Fibroblast of lung (primary cell): ENCODE data around the gene CARMIL1. TPM values are rescaled to one million over a fixed set of nuclear protein-coding genes. Genes with fewer than 3 reads are reported as not detected.

Source experiments
- DNase-seq, 2 donors: peaks; one replicate each; pipeline versions ENCODE4 v3.0.0 to v3.0.0-alpha.2; 2010; ENCODE audit warnings: low read depth in 2 of 2
- H2AFZ ChIP-seq: 2 replicates; pipeline ENCODE4 v1.5.1; 2012; ENCODE audit warnings: low read length, control low read depth, inconsistent platforms
- H3K27ac ChIP-seq: 2 replicates; pipeline ENCODE4 v1.5.1; 2011; ENCODE audit warnings: low read length, control low read depth; ENCODE audit not compliant: insufficient read depth
- H3K27me3 ChIP-seq: 2 replicates; pipeline ENCODE4 v1.5.1; 2011; ENCODE audit warnings: mild to moderate bottlenecking, low read length; ENCODE audit not compliant: control insufficient read depth, insufficient read depth
- H3K36me3 ChIP-seq: 2 replicates; pipeline ENCODE4 v1.5.1; 2011; ENCODE audit warnings: low read length; ENCODE audit not compliant: control insufficient read depth, insufficient read depth
- H3K4me1 ChIP-seq: 2 replicates; pipeline ENCODE4 v1.5.1; 2011; ENCODE audit warnings: low read length; ENCODE audit not compliant: control insufficient read depth, insufficient read depth; ENCODE audit errors: extremely low read depth
- H3K4me2 ChIP-seq: 2 replicates; pipeline ENCODE4 v1.5.1; 2011; ENCODE audit warnings: low read length, control low read depth; ENCODE audit not compliant: insufficient read depth; ENCODE audit errors: extremely low read depth
- H3K4me3 ChIP-seq, 4 experiments: fragments of 200-600 bp in 1 of 4; sonication (generic) in 1 of 4; replicated peaks in 1 of 4; 2 replicates each; pipeline ENCODE4 v1.5.1; 2011 to 2016; ENCODE audit warnings: low read length in 4 of 4, low read depth in 3 of 4, mild to moderate bottlenecking in 3 of 4, control low read depth in 2 of 4, inconsistent platforms in 1 of 4, mixed read lengths in 1 of 4; ENCODE audit not compliant: insufficient read depth in 1 of 4; ENCODE audit errors: control extremely low read depth in 1 of 4
- H3K79me2 ChIP-seq: 2 replicates; pipeline ENCODE4 v1.5.1; 2012; ENCODE audit warnings: mild to moderate bottlenecking, low read length, inconsistent platforms; ENCODE audit not compliant: control insufficient read depth, insufficient read depth
- H3K9ac ChIP-seq: 2 replicates; pipeline ENCODE4 v1.5.1; 2011; ENCODE audit warnings: mild to moderate bottlenecking, low read length, control low read depth; ENCODE audit not compliant: insufficient read depth
- H3K9me3 ChIP-seq: 2 replicates; pipeline ENCODE4 v1.5.1; 2012; ENCODE audit warnings: low read depth, low read length; ENCODE audit not compliant: control insufficient read depth, insufficient read depth
- H4K20me1 ChIP-seq: 2 replicates; pipeline ENCODE4 v1.5.1; 2011; ENCODE audit warnings: low read length; ENCODE audit not compliant: control insufficient read depth, insufficient read depth; ENCODE audit errors: extremely low read depth
- CTCF ChIP-seq, 2 donors: IDR thresholded peaks in 1 of 2; conservative IDR thresholded peaks in 1 of 2; 1 replicate in 1 of 2; 2 replicates in 1 of 2; pipeline ENCODE4 v1.5.1; 2011 to 2012; ENCODE audit warnings: low read length in 2 of 2, control low read depth in 1 of 2, inconsistent platforms in 1 of 2, low read depth in 1 of 2, mild to moderate bottlenecking in 1 of 2
- EZH2 ChIP-seq: IDR thresholded peaks from 2 replicates; pipeline ENCODE4 v1.5.1; 2012; ENCODE audit warnings: low read length, control low read depth, mild to moderate bottlenecking; ENCODE audit errors: missing control alignments
- polyA plus RNA-seq, 2 donors: library from polyadenylated mRNA; depleted of rRNA in 1 of 2; stranded (reverse) in 1 of 2; unstranded in 1 of 2; fragments of >200 nt; gene quantifications; 2 replicates each; pipeline ENCODE4 v1.2.1, GENCODE V29; 2011 to 2012; ENCODE audit warnings: missing spikeins in 1 of 2
- total RNA-seq: library from RNA; depleted of rRNA; stranded (reverse); fragments of >200 nt; gene quantifications from 2 replicates; pipeline ENCODE4 v1.2.1, GENCODE V29; 2014

CARMIL1 gene
- total and polyA plus RNA-seq, 2 donors (not counting 1 experiment from before 2014, with no cell fraction given) = 10.2 to 12.5 TPM

DNA sequence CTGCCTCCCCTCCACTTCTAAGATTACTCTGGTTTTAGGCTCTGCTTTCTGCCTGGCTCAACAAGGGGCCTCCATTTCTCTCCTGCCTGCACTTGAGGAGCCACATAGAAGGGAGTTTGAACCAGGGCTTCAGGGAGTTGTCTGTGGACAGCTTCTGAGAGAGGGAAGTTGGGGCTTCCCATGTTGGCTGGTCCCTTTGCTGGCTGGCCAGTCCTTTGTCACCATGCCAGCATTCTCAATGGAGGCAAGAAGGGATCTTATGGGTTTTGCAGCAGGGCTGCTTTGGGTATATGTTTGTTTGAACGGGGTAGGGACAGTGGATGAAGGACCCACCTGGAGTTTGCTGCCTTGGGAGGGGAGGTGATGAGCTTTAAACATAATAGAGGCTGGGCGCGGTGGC lies 124.9 kb downstream of the CARMIL1 start:
- no peak overlapping the region for H2AFZ ChIP-seq
- DNase-seq = no peak
- no peaks in the 10 kb centered on the region for H3K79me2 ChIP-seq
- no peaks in the 10 kb centered on the region for H3K36me3 ChIP-seq
- no peak overlapping the region for H3K4me3 ChIP-seq
- no peak overlapping the region for H3K27ac ChIP-seq
- no peaks in the 10 kb centered on the region for H3K4me1 ChIP-seq
- H3K4me2 ChIP-seq = no peak overlapping the region
- H3K27me3 ChIP-seq = no peaks in the 10 kb centered on the region
- H4K20me1 ChIP-seq = no peaks in the 10 kb centered on the region
- TF ChIP-seq CTCF (conservative IDR thresholded peaks at IDR 0.05 in 1 of 2, IDR thresholded peaks at IDR 0.05 in 1 of 2; ENCODE audit: low read depth in 1 of 2, low read length in 2 of 2) (no peak), EZH2 (no peak)
- no peak overlapping the region for H3K9ac ChIP-seq
- H3K9me3 ChIP-seq = no peaks in the 10 kb centered on the region

DNA sequence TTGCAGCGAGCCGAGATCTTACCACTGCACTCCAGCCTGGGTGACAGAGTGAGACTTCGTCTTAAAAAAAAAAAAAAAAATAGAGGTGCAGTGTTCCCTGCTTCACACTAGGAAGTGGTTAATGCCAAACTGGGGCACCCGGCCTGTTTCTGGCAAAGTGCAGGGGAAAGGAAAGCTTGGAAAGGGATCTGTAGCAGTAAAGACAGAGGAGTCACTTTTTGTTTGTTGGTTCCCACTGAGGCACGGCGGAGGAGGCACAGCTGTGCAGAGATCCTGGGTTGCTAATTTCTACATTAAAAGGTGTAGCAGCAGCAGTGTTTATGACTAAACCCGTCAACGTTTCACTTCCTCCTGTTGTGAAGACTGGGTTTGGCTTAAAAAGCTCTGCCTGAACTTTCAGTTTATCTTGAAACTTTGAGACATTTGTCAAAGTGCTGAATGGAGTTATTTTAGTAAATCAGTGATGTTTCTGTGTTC lies 125.6 kb downstream of the CARMIL1 start:
- Histone ChIP-seq H3K4me3 (no peak overlapping the region), H3K4me1 (no peaks in the 10 kb centered on the region), H3K27ac (no peak overlapping the region), H2AFZ (no peak overlapping the region), H4K20me1 (no peaks in the 10 kb centered on the region), H3K9ac (no peak overlapping the region), H3K9me3 (no peaks in the 10 kb centered on the region), H3K4me2 (no peak overlapping the region), H3K79me2 (no peaks in the 10 kb centered on the region), H3K36me3 (no peaks in the 10 kb centered on the region), H3K27me3 (no peaks in the 10 kb centered on the region)
- TF ChIP-seq EZH2 = no peak
- no peak for TF ChIP-seq CTCF (conservative IDR thresholded peaks at IDR 0.05 in 1 of 2, IDR thresholded peaks at IDR 0.05 in 1 of 2; ENCODE audit: low read depth in 1 of 2, low read length in 2 of 2)
- no peak for DNase-seq

DNA sequence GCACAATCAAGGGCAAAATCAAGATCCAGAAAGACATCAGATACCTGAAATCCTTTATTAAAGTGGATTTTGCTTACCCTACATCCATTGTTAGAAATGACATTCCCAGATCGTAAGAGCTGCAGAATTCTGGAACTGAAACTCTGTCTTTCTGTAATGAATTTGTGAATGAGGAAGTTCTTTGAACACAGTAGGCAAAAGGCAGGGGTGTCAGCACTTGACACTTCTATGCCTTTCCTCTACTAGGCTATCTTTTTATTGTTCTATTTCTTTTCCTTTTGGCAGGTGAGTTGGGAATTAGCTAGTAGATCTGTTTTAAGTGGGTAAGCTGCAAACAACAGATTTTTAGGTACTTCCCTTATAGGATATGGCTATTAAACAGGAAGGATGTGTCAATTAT lies 126.3 kb downstream of the CARMIL1 start:
- no peaks in the 10 kb centered on the region for H3K27me3 ChIP-seq
- H2AFZ ChIP-seq = no peak overlapping the region
- no peak overlapping the region for H3K4me3 ChIP-seq
- H3K9me3 ChIP-seq = no peaks in the 10 kb centered on the region
- H3K27ac ChIP-seq = no peak overlapping the region
- no peaks in the 10 kb centered on the region for H4K20me1 ChIP-seq
- TF ChIP-seq EZH2 = no peak
- no peak for TF ChIP-seq CTCF (conservative IDR thresholded peaks at IDR 0.05 in 1 of 2, IDR thresholded peaks at IDR 0.05 in 1 of 2; ENCODE audit: low read depth in 1 of 2, low read length in 2 of 2)
- H3K36me3 ChIP-seq = no peaks in the 10 kb centered on the region
- no peaks in the 10 kb centered on the region for H3K79me2 ChIP-seq
- H3K9ac ChIP-seq = no peak overlapping the region
- no peaks in the 10 kb centered on the region for H3K4me1 ChIP-seq
- H3K4me2 ChIP-seq = no peak overlapping the region
- no peak for DNase-seq
